Spleen (tissue), 11 donors: ENCODE results near the gene EIF2B1. TPM values are rescaled to one million over a fixed set of nuclear protein-coding genes. Genes with fewer than 3 reads are reported as not detected.
"Not testable (repeated sequence)": the region's sequence is repeated elsewhere in the genome, so short reads cannot be mapped to it uniquely, and the experiment has no call there.

Source experiments
- DNase-seq: peaks from one replicate; pipeline ENCODE4 v3.0.0-alpha.2; 2020
- H3K27ac ChIP-seq, 8 donors: fragments of 200-600 bp; sonication (generic) in 7 of 8; 1 replicate in 4 of 8; 2 replicates in 4 of 8; pipeline versions ENCODE4 v1.5.0 to v1.8.0; 2016 to 2021; ENCODE audit warnings: inconsistent platforms in 4 of 8, mild to moderate bottlenecking in 4 of 8, moderate library complexity in 1 of 8
- H3K27me3 ChIP-seq, 7 donors: fragments of 200-600 bp; sonication (generic) in 6 of 7; replicated peaks in 1 of 7; 1 replicate in 4 of 7; 2 replicates in 3 of 7; pipeline versions ENCODE4 v1.5.0 to v1.8.0; 2016 to 2021; ENCODE audit warnings: inconsistent platforms in 3 of 7, mild to moderate bottlenecking in 1 of 7
- H3K36me3 ChIP-seq, 6 donors: fragments of 200-600 bp; sonication (generic) in 5 of 6; 1 replicate in 4 of 6; 2 replicates in 2 of 6; pipeline versions ENCODE4 v1.5.0 to v1.8.0; 2016 to 2021; ENCODE audit warnings: inconsistent platforms in 2 of 6
- H3K4me1 ChIP-seq, 6 donors: fragments of 200-600 bp; sonication (generic) in 5 of 6; 1 replicate in 3 of 6; 2 replicates in 3 of 6; pipeline versions ENCODE4 v1.5.0 to v1.8.0; 2016 to 2021; ENCODE audit warnings: inconsistent platforms in 3 of 6
- H3K4me3 ChIP-seq, 8 donors: fragments of 200-600 bp; sonication (generic) in 7 of 8; 1 replicate in 4 of 8; 2 replicates in 4 of 8; pipeline versions ENCODE4 v1.5.0 to v1.8.0; 2016 to 2021; ENCODE audit warnings: inconsistent platforms in 4 of 8, mild to moderate bottlenecking in 4 of 8, moderate library complexity in 2 of 8
- H3K9me3 ChIP-seq, 8 donors: fragments of 200-600 bp; sonication (generic) in 7 of 8; 1 replicate in 4 of 8; 2 replicates in 4 of 8; pipeline versions ENCODE4 v1.5.0 to v1.8.0; 2016 to 2021; ENCODE audit warnings: inconsistent platforms in 4 of 8
- POLR2A ChIP-seq, 3 donors: fragments of 450-650 bp; IDR thresholded peaks; one replicate each; pipeline ENCODE4 v1.5.1; 2017; ENCODE audit warnings: antibody characterized with exemption in 3 of 3, mild to moderate bottlenecking in 1 of 3
- POLR2AphosphoS5 ChIP-seq, 3 donors: sonication (generic); formaldehyde crosslinking; IDR thresholded peaks; one replicate each; pipeline ENCODE4 v1.5.1; 2017; ENCODE audit warnings: antibody characterized with exemption in 3 of 3
- WGBS, 5 donors: extraction: QIAGEN DNeasy Blood & Tissue Kit in 3 of 5; methylation state at CpG; one replicate each; pipeline versions ENCODE4 v1.1.5 to v1.1.7; 2013 to 2018; 5-methylcytosine and 5-hydroxymethylcytosine counted together
- intact Hi-C: fragments of 100-400 bp; cut with DNase I; formaldehyde crosslinking; loops from one replicate; pipeline ENCODE4 v1.15.0; 2023; ENCODE audit warnings: low total_unique reads
- polyA plus RNA-seq, 3 donors: library from polyadenylated mRNA; stranded (reverse); fragments of 200-250 nt; gene quantifications; one replicate each; pipeline ENCODE4 v1.2.1, GENCODE V29; 2013
- total RNA-seq, 7 donors: library from RNA; depleted of rRNA in 3 of 7; stranded (reverse); fragments of >200 nt in 3 of 7; fragmentation: NEBNext Ultra II Directional in 4 of 7; extraction: Animal tissue kit (Norgen Biotek cat#: 25700) in 4 of 7; gene quantifications; one replicate each; pipeline versions ENCODE4 v1.1.0 to v1.2.1, GENCODE V29; 2016 to 2021
- TF ChIP-seq, protein P1 (sequence below), 11 experiments: fragments of 200-600 bp in 7 of 11; fragments of 450-650 bp in 4 of 11; sonication (generic) in 4 of 11; IDR thresholded peaks in 8 of 11; conservative IDR thresholded peaks in 3 of 11; 1 replicate in 7 of 11; 2 replicates in 4 of 11; pipeline versions ENCODE4 v1.4.0 to v1.8.0; 2016 to 2021; ENCODE audit warnings: antibody characterized with exemption in 11 of 11, inconsistent platforms in 4 of 11, mild to moderate bottlenecking in 1 of 11
- donor health status: healthy with polysubstance abuse.
- donor health status: DM: no; HTN: no; CAD: no; lungs with moderate emphysema.
- donor health status: DM: no; HTN: no; CAD: no.
- donor health status: Bipolar disorder and iron deficiency.
- donor health status: healthy.
- donor health status: DM: no; HTN: no; CAD: no.
- donor health status: DM: yes; HTN: yes; CAD: no.

EIF2B1 gene
- total and polyA plus RNA-seq, 10 donors = 28.3 to 137 (median 44.6) TPM

DNA sequence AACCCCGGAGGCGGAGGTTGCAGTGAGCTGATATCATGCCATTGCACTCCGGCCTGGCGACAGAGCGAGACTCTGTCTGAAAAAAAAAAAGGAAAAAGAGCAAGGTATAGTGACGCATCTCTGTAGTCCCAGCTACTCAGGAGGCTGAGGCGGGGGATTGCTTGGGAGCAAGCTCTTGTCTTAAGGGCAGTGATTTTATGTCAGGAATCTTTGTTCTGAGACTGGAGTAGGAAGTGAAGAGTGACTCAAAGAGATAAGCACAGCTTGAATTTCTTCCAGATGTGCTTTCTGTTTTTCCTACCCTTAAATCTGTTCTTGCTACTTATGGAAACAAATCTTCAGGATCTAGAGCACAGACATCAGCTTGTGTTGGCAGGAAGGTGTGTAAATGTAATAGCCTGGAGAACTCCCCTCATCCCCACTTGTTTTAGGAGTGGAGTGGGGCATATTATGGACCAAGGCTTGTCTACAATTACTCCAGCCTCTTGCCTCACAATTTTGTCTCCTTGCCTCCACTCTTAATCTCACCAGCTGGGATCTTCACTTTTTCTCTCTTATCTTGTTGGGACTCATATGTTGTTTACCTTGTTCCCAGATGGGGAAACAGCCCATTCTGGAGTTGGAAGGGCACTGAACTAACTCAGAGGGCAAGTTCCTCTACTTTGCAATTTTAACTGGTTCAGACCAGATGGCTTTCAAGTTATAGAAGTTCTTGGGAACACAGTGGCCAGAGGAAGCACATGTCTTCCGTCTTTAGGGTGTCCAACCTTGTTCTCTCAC is 41.6 kb downstream of the EIF2B1 start:
- no peak for DNase-seq
- intact Hi-C loops = no loop called here
- Histone ChIP-seq H3K4me3 (no peak overlapping the region), H3K27ac (no peak overlapping the region), H3K9me3 (no peaks in the 10 kb centered on the region), H3K27me3 (no peaks in the 10 kb centered on the region), H3K36me3 (peaks cover 2 to 100% (median 88%) of the 10 kb centered on the region in 6 donors), H3K4me1 (peaks cover 15 to 91% (median 53%) of the 10 kb centered on the region in 6 donors)
- WGBS, 5 donors = 72 to 85% (median 82%) methylated on average over 8 of the region's 8 CpGs
- TF ChIP-seq POLR2AphosphoS5 (IDR thresholded peaks at IDR 0.05) = no peak
- no peak for TF ChIP-seq POLR2A (IDR thresholded peaks at IDR 0.05)
- TF ChIP-seq, protein P1, sequence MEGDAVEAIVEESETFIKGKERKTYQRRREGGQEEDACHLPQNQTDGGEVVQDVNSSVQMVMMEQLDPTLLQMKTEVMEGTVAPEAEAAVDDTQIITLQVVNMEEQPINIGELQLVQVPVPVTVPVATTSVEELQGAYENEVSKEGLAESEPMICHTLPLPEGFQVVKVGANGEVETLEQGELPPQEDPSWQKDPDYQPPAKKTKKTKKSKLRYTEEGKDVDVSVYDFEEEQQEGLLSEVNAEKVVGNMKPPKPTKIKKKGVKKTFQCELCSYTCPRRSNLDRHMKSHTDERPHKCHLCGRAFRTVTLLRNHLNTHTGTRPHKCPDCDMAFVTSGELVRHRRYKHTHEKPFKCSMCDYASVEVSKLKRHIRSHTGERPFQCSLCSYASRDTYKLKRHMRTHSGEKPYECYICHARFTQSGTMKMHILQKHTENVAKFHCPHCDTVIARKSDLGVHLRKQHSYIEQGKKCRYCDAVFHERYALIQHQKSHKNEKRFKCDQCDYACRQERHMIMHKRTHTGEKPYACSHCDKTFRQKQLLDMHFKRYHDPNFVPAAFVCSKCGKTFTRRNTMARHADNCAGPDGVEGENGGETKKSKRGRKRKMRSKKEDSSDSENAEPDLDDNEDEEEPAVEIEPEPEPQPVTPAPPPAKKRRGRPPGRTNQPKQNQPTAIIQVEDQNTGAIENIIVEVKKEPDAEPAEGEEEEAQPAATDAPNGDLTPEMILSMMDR (IDR thresholded peaks at IDR 0.05 in 8 of 11, conservative IDR thresholded peaks at IDR 0.05 in 3 of 11) = no peak

DNA sequence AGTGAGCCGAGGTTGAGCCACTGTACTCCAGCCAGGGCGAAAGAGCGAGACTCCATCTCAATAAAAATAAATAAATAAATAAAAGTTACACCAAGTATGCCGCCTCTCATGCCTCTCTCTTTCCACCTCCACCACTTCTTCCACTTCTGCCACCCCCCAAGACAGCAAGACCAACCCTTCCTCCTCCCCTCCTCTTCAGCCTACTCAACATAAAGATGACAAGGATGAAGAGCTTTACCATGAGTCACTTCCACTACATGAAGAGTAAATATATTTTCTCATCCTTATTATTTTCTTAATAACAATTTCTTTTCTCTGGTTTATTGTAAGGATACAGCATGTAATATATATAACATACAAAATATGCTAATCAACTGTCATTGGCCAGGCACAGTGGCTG is 52.7 kb downstream of the EIF2B1 start:
- WGBS, 5 donors = 91 to 97% (median 96%) methylated on average over 4 of the region's 4 CpGs
- Histone ChIP-seq H3K27ac (peak overlapping the region in 2 of 8 donors; percentile 30), H3K4me1 (peaks cover 24 to 44% (median 34%) of the 10 kb centered on the region in 6 donors), H3K4me3 (no peak overlapping the region), H3K27me3 (no peaks in the 10 kb centered on the region), H3K9me3 (peaks cover 0 to 4% (median 0%) of the 10 kb centered on the region in 8 donors), H3K36me3 (peaks cover 0 to 6% (median 0%) of the 10 kb centered on the region in 6 donors)
- intact Hi-C loops = no loop called here
- TF ChIP-seq POLR2AphosphoS5 (IDR thresholded peaks at IDR 0.05) (no peak), POLR2A (IDR thresholded peaks at IDR 0.05) (no peak)
- TF ChIP-seq, protein P1 (IDR thresholded peaks at IDR 0.05 in 8 of 11, conservative IDR thresholded peaks at IDR 0.05 in 3 of 11) = no peak
- DNase-seq = no peak

DNA sequence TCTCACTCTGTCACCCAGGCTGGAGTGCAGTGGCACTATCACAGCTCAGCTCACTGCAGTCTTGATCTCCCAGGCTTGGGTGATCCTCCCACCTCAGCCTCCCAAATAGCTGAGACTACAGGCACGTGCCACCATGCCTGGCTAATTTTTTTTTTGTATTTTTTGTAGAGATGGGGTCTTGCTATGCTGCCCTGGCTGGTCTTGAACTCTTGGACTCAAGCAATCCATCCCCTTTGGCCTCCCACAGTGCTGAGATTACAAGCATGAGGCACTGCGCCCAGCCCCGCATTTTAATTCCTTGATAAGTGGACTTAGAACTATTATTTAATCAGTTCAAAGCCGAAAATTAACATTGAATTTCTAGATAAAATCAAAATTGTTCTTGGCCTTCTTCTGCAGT is 54.7 kb downstream of the EIF2B1 start:
- H3K36me3 ChIP-seq, DNase-seq, H3K4me3 ChIP-seq, H3K27me3 ChIP-seq, intact Hi-C loops, H3K27ac ChIP-seq, H3K9me3 ChIP-seq: not testable (repeated sequence)
- WGBS, 5 donors = 93 to 99% (median 97%) methylated on average over 4 of the region's 4 CpGs
- H3K4me1 ChIP-seq = peaks cover 16 to 33% (median 25%) of the 10 kb centered on the region in 6 donors

DNA sequence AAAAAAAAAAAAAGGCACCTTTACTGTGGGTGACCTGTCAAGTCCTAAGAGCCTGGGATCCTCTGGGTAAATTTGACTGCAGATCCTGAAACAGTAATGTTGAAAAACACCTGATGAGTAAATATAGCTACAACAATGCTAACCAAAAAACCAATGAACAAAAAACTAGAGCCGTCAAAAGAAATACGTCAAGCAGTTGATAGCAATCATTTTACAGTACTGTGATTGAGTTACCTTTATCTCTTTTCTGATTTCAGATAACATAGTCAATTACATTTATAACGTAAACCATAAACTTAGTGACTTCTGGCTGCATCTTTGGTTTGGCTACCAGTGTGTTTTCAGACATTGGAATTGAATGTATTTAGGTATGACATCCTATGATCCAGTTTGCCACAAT is 55.2 kb downstream of the EIF2B1 start:
- WGBS, 5 donors = 91 to 97% (median 93%) methylated on average over 3 of the region's 3 CpGs
- intact Hi-C loops = no loop called here
- DNase-seq = no peak

More for the DNA sequence above, 55.2 kb downstream of the EIF2B1 start:
- H3K4me1 ChIP-seq = peaks cover 15 to 29% (median 21%) of the 10 kb centered on the region in 6 donors
- no peaks in the 10 kb centered on the region for H3K27me3 ChIP-seq
- H3K36me3 ChIP-seq = peaks cover 0 to 6% (median 0%) of the 10 kb centered on the region in 6 donors
- H3K9me3 ChIP-seq = peaks cover 0 to 4% (median 0%) of the 10 kb centered on the region in 8 donors
- H3K27ac ChIP-seq = no peak overlapping the region
- no peak overlapping the region for H3K4me3 ChIP-seq
- TF ChIP-seq, protein P1 (IDR thresholded peaks at IDR 0.05 in 8 of 11, conservative IDR thresholded peaks at IDR 0.05 in 3 of 11) = no peak
- TF ChIP-seq POLR2A (IDR thresholded peaks at IDR 0.05) (no peak), POLR2AphosphoS5 (IDR thresholded peaks at IDR 0.05) (no peak)
